SU-DHL-6 (cell line): ENCODE measurements around the gene DBX1.

Source experiments
- H2AFZ ChIP-seq: fragments of 200-600 bp; sonication (generic); 2 replicates; pipeline ENCODE4 v1.6.1; 2014; ENCODE audit warnings: low read depth, mild to moderate bottlenecking, moderate library complexity, mixed read lengths, antibody characterized with exemption, low read length; ENCODE audit not compliant: severe bottlenecking
- H3F3A ChIP-seq: fragments of 200-600 bp; shearing (Covaris generic); 2 replicates; pipeline ENCODE4 v1.6.0; 2016; ENCODE audit warnings: antibody characterized with exemption, mild to moderate bottlenecking; ENCODE audit not compliant: insufficient read depth
- H3K27ac ChIP-seq: fragments of 200-600 bp; sonication (generic); 2 replicates; pipeline ENCODE4 v1.5.1; 2016; ENCODE audit warnings: low read depth, mild to moderate bottlenecking, low read length, moderate library complexity, mixed read lengths
- H3K27me3 ChIP-seq: fragments of 200-600 bp; sonication (generic), shearing (Covaris generic); 2 replicates; pipeline ENCODE4 v1.6.0; 2014; ENCODE audit warnings: mild to moderate bottlenecking, low read length
- H3K36me3 ChIP-seq: fragments of 200-600 bp; sonication (generic); 2 replicates; pipeline ENCODE4 v1.6.1; 2014; ENCODE audit warnings: mild to moderate bottlenecking, low read length, mixed read lengths
- H3K4me2 ChIP-seq: fragments of 300-600, 200-600 bp; shearing (Covaris generic), sonication (generic); 2 replicates; pipeline ENCODE4 v1.6.0; 2014; ENCODE audit warnings: low read length, low read depth, mild to moderate bottlenecking; ENCODE audit not compliant: poor library complexity, severe bottlenecking
- H3K4me3 ChIP-seq: fragments of 200-600 bp; sonication (generic); 2 replicates; pipeline ENCODE4 v1.5.1; 2014; ENCODE audit warnings: antibody characterized with exemption, low read length, mild to moderate bottlenecking, mixed read lengths; ENCODE audit not compliant: insufficient read depth, poor library complexity, severe bottlenecking
- H3K79me2 ChIP-seq: fragments of 200-600 bp; sonication (generic); 2 replicates; pipeline ENCODE4 v1.6.1; 2014; ENCODE audit warnings: mild to moderate bottlenecking, low read length, moderate library complexity; ENCODE audit not compliant: insufficient read depth
- H3K9ac ChIP-seq: fragments of 200-600 bp; sonication (generic); 2 replicates; pipeline ENCODE4 v1.7.0; 2014; ENCODE audit warnings: mild to moderate bottlenecking, low read length
- H3K9me2 ChIP-seq: fragments of 200-600 bp; sonication (generic); replicated peaks from 2 replicates; pipeline ENCODE4 v1.6.1; 2014; ENCODE audit warnings: low read length; ENCODE audit not compliant: insufficient read depth
- H3K9me3 ChIP-seq: fragments of 200-600 bp; sonication (generic); 2 replicates; pipeline ENCODE4 v1.6.1; 2014; ENCODE audit warnings: low read length, mixed read lengths; ENCODE audit not compliant: insufficient read depth
- H4K20me1 ChIP-seq: fragments of 200-600 bp; sonication (generic); 2 replicates; pipeline ENCODE4 v1.6.1; 2014; ENCODE audit warnings: low read depth, mild to moderate bottlenecking, antibody characterized with exemption, low read length, moderate library complexity, mixed read lengths
- CTCF ChIP-seq: fragments of 200-600 bp; sonication (generic); IDR thresholded peaks from one replicate; pipeline ENCODE4 v1.5.1; 2017; ENCODE audit warnings: antibody characterized with exemption, mild to moderate bottlenecking, low read length, moderate library complexity; ENCODE audit not compliant: insufficient read depth, poor library complexity, severe bottlenecking
- EZH2phosphoT487 ChIP-seq: fragments of 200-600 bp; sonication (generic), shearing (Covaris generic); conservative IDR thresholded peaks from 2 replicates; pipeline ENCODE4 v1.6.1; 2018; ENCODE audit warnings: mild to moderate bottlenecking, antibody characterized with exemption, low read length, moderate library complexity, mixed read lengths

DBX1 gene

GRCh38 chr11:20177136-20177535 is 16.9 kb upstream of the DBX1 start:
- H3K27me3 ChIP-seq: no peaks in the 10 kb centered on the region
- no peaks in the 10 kb centered on the region for H3K9me3 ChIP-seq
- H3K36me3 ChIP-seq: no peaks in the 10 kb centered on the region
- H3K4me3 ChIP-seq: no peak overlapping the region
- no peak overlapping the region for H2AFZ ChIP-seq
- TF ChIP-seq EZH2phosphoT487 (no peak), CTCF (no peak)
- H3K4me2 ChIP-seq: no peak overlapping the region
- no peak overlapping the region for H3K9ac ChIP-seq
- no peaks in the 10 kb centered on the region for H4K20me1 ChIP-seq
- no peaks in the 10 kb centered on the region for H3K79me2 ChIP-seq
- H3K27ac ChIP-seq: no peak overlapping the region
- no peaks in the 10 kb centered on the region for H3K9me2 ChIP-seq
- H3F3A ChIP-seq: no peaks in the 10 kb centered on the region

GRCh38 chr11:20172721-20173447 is 12.6 kb upstream of the DBX1 start:
- Histone ChIP-seq H3K9me3 (no peaks in the 10 kb centered on the region), H3K4me3 (no peak overlapping the region), H2AFZ (no peak overlapping the region), H3K9me2 (no peaks in the 10 kb centered on the region), H3K4me2 (no peak overlapping the region), H3K9ac (no peak overlapping the region), H4K20me1 (no peaks in the 10 kb centered on the region), H3F3A (no peaks in the 10 kb centered on the region), H3K27me3 (no peaks in the 10 kb centered on the region), H3K36me3 (no peaks in the 10 kb centered on the region), H3K27ac (no peak overlapping the region), H3K79me2 (no peaks in the 10 kb centered on the region)
- TF ChIP-seq CTCF (no peak), EZH2phosphoT487 (no peak)

- Histone ChIP-seq H3K9me2 (no peaks in the 10 kb centered on the region), H3K27me3 (no peaks in the 10 kb centered on the region), H3K9me3 (no peaks in the 10 kb centered on the region), H3F3A (no peaks in the 10 kb centered on the region), H2AFZ (no peak overlapping the region), H3K4me2 (no peak overlapping the region), H3K79me2 (no peaks in the 10 kb centered on the region), H3K36me3 (no peaks in the 10 kb centered on the region), H3K9ac (no peak overlapping the region), H3K4me3 (no peak overlapping the region), H3K27ac (no peak overlapping the region), H4K20me1 (no peaks in the 10 kb centered on the region)
- no peak for TF ChIP-seq CTCF
- no peak for TF ChIP-seq EZH2phosphoT487
These were observed 3.7 kb upstream of the DBX1 start for GRCh38 chr11:20163783-20164481.
